ENCODE data around the gene CDK5R2. TPM values are rescaled to one million over a fixed set of nuclear protein-coding genes. Genes with fewer than 3 reads are reported as not detected.
A peak's percentile ranks its signal among the peaks of the same experiment; 100 is the strongest.

Gene CDK5R2
- total RNA-seq, 1 experiment from 2014 or later = 0.11 TPM

- DNase-seq (peak; percentile 6), ATAC-seq (peak; percentile 23)
- Histone ChIP-seq H3K27ac (ENCODE audit: low read length) (no peak overlapping the region), H4K20me1 (ENCODE audit: low read length) (no peaks in the 10 kb centered on the region), H3K27me3 (ENCODE audit: low read length) (peaks cover 18% of the 10 kb centered on the region), H3K4me2 (ENCODE audit: low read length) (peak overlapping the region; percentile 83), H3K36me3 (ENCODE audit: low read depth, low read length) (no peaks in the 10 kb centered on the region), H3K4me1 (ENCODE audit: insufficient read depth, low read length) (peaks cover 29% of the 10 kb centered on the region), H3F3A (ENCODE audit: low read length, unreplicated experiment) (no peaks in the 10 kb centered on the region), H2AFZ (ENCODE audit: low read length) (peak overlapping the region; percentile 74), H3K4me3 (ENCODE audit: low read length) (peak overlapping the region; percentile 66), H3K9me2 (replicated peaks; ENCODE audit: low read length) (no peaks in the 10 kb centered on the region), H3K9me3 (ENCODE audit: low read length) (no peaks in the 10 kb centered on the region), H3K9ac (ENCODE audit: low read length) (peak overlapping the region; percentile 6; the same call in 1 of the 2 replicates), H3K79me2 (ENCODE audit: low read length) (no peaks in the 10 kb centered on the region)
- TF ChIP-seq EZH2phosphoT487 (IDR thresholded peaks at IDR 0.05; ENCODE audit: borderline replicate concordance, low read length) (no peak), CTCF (conservative IDR thresholded peaks at IDR 0.05; ENCODE audit: low read depth, low read length) (no peak), EZH2 (IDR thresholded peaks at IDR 0.05; ENCODE audit: low read length, unreplicated experiment) (no peak)
- no TSS peak for BruUV-seq (replicated peaks)
- intact Hi-C loops (cut with micrococcal nuclease) = no loop called here
- ChIA-PET CTCF (interaction anchor here (0.6 to 1.4 kb wide), 4 partner anchors 9 to 529 kb away, joined by 3 to 19 read pairs (median 4); no protein-coding TSS in a partner anchor), POLR2A (ENCODE audit: unreplicated experiment) (no interaction called here)
Measured at GRCh38 chr2:219001100-219001576, 41.7 kb downstream of the CDK5R2 start.

GRCh38 chr2:219001577-219002394, 42.3 kb downstream of the CDK5R2 start:
- DNase-seq = peak; percentile 86
- H2AFZ ChIP-seq (ENCODE audit: low read length) = peak overlapping the region; percentile 74
- BruUV-seq (replicated peaks) = no TSS peak
- peak overlapping the region; percentile 83 for H3K4me2 ChIP-seq (ENCODE audit: low read length)
- peak; percentile 72 for ATAC-seq
- peaks cover 23% of the 10 kb centered on the region for H3K4me1 ChIP-seq (ENCODE audit: insufficient read depth, low read length)
- peak overlapping the region; percentile 7; the same call in 1 of the 2 replicates for H3K9ac ChIP-seq (ENCODE audit: low read length)
- H3F3A ChIP-seq (ENCODE audit: low read length, unreplicated experiment) = no peaks in the 10 kb centered on the region
- intact Hi-C loops (cut with micrococcal nuclease) = no loop called here
- TF ChIP-seq EZH2 (IDR thresholded peaks at IDR 0.05; ENCODE audit: low read length, unreplicated experiment) (no peak), CTCF (conservative IDR thresholded peaks at IDR 0.05; ENCODE audit: low read depth, low read length) (no peak), EZH2phosphoT487 (IDR thresholded peaks at IDR 0.05; ENCODE audit: borderline replicate concordance, low read length) (peak; percentile 84)
- ChIA-PET POLR2A (ENCODE audit: unreplicated experiment) (interaction anchor here (0.6 to 0.7 kb wide), 2 partner anchors 122 to 687 kb away, joined by 3 to 5 read pairs; no protein-coding TSS in a partner anchor), CTCF (interaction anchor here (0.6 to 1.4 kb wide), 9 partner anchors 8 to 528 kb away, joined by 3 to 19 read pairs (median 4); no protein-coding TSS in a partner anchor)
- H3K36me3 ChIP-seq (ENCODE audit: low read depth, low read length) = no peaks in the 10 kb centered on the region
- H3K27me3 ChIP-seq (ENCODE audit: low read length) = peaks cover 18% of the 10 kb centered on the region
- no peak overlapping the region for H3K27ac ChIP-seq (ENCODE audit: low read length)
- no peaks in the 10 kb centered on the region for H4K20me1 ChIP-seq (ENCODE audit: low read length)
- no peaks in the 10 kb centered on the region for H3K79me2 ChIP-seq (ENCODE audit: low read length)
- peak overlapping the region; percentile 66 for H3K4me3 ChIP-seq (ENCODE audit: low read length)
- no peaks in the 10 kb centered on the region for H3K9me3 ChIP-seq (ENCODE audit: low read length)
- H3K9me2 ChIP-seq (replicated peaks; ENCODE audit: low read length) = no peaks in the 10 kb centered on the region
